ENCODE data around the gene NUMB.

DNA sequence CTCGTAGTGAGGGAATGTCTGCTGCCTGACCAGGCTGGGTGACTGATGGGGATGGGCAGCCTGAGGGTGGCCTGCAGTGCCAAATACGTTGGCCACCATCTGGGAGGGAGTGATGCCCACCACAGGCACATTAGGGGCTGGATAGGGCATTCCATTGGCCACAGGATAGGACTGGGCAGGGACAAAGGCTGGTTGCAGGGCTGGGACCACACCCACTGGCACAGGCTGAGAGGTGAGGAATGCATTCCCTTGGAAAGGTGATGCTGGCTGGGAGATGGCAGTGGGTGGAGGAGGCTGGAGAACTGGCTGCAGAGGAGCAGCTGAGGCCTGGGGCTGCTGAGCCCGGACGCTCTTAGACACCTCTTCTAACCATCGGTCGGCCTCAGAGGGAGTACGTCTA, 181.5 kb downstream of the NUMB start:
- TF ChIP-seq, protein P1, sequence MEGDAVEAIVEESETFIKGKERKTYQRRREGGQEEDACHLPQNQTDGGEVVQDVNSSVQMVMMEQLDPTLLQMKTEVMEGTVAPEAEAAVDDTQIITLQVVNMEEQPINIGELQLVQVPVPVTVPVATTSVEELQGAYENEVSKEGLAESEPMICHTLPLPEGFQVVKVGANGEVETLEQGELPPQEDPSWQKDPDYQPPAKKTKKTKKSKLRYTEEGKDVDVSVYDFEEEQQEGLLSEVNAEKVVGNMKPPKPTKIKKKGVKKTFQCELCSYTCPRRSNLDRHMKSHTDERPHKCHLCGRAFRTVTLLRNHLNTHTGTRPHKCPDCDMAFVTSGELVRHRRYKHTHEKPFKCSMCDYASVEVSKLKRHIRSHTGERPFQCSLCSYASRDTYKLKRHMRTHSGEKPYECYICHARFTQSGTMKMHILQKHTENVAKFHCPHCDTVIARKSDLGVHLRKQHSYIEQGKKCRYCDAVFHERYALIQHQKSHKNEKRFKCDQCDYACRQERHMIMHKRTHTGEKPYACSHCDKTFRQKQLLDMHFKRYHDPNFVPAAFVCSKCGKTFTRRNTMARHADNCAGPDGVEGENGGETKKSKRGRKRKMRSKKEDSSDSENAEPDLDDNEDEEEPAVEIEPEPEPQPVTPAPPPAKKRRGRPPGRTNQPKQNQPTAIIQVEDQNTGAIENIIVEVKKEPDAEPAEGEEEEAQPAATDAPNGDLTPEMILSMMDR (IDR thresholded peaks at IDR 0.05), result no peak
- TF ChIP-seq ELF4 (CRISPR knock-in tag; IDR thresholded peaks at IDR 0.05; ENCODE audit: low read depth), result no peak

Data from WTC11 (cell line).